Chondrocyte (in vitro differentiated cells): ENCODE results near the gene RERE. TPM values are rescaled to one million over a fixed set of nuclear protein-coding genes. Genes with fewer than 3 reads are reported as not detected.

Experiments used
- DNase-seq: peaks from one replicate; pipeline ENCODE4 v3.0.0; 2021; ENCODE audit warnings: mixed read lengths, low spot score
- H3K27ac Mint-ChIP-seq: one replicate; pipeline ENCODE4 v1.8.0; 2021; ENCODE audit warnings: mild to moderate bottlenecking, moderate library complexity, mixed read lengths; ENCODE audit not compliant: unreplicated experiment
- H3K27me3 Mint-ChIP-seq: 2 replicates; pipeline ENCODE4 v1.8.0; 2021; ENCODE audit warnings: low read depth, mixed read lengths
- H3K36me3 Mint-ChIP-seq: 2 replicates; pipeline ENCODE4 v1.8.0; 2021; ENCODE audit warnings: low read depth, mixed read lengths
- H3K4me1 Mint-ChIP-seq: 2 replicates; pipeline ENCODE4 v1.8.0; 2021; ENCODE audit warnings: low read depth, mild to moderate bottlenecking, mixed read lengths
- H3K4me3 Mint-ChIP-seq: one replicate; pipeline ENCODE4 v1.8.0; 2021; ENCODE audit warnings: mild to moderate bottlenecking, moderate library complexity, mixed read lengths; ENCODE audit not compliant: unreplicated experiment
- H3K9me3 Mint-ChIP-seq: 2 replicates; pipeline ENCODE4 v1.8.0; 2021; ENCODE audit warnings: low read depth, mixed read lengths
- total RNA-seq: library from RNA; stranded (reverse); gene quantifications from 3 replicates; pipeline ENCODE4 v1.2.1, GENCODE V29; 2021
- TF ChIP-seq, protein P1 (sequence below): fragments of 200-600 bp; sonication (generic); IDR thresholded peaks from 2 replicates; pipeline ENCODE4 v1.5.0; 2021; ENCODE audit warnings: antibody characterized with exemption, mild to moderate bottlenecking, moderate library complexity

RERE gene
- total RNA-seq, 1 donor from 2014 or later = 64.9 TPM

DNA sequence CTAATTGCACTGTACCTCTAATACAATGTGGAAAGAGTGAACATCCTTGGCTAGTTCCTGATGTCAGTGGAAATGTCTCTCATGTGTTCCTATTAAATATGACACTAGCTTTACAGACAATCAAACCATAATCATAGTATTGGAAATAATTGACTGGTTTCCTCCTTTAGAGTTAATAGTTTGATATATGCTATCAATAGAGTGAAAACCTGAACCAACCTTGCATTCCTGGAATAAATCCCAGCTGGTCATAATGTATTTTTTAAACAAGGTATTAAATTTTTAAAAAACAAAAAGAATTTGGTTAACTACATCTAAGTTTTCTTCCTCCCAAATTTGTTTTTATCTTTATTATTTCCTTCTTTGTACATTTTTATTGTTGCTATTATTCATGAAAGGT, 273.5 kb downstream of the RERE start:
- TF ChIP-seq, protein P1, sequence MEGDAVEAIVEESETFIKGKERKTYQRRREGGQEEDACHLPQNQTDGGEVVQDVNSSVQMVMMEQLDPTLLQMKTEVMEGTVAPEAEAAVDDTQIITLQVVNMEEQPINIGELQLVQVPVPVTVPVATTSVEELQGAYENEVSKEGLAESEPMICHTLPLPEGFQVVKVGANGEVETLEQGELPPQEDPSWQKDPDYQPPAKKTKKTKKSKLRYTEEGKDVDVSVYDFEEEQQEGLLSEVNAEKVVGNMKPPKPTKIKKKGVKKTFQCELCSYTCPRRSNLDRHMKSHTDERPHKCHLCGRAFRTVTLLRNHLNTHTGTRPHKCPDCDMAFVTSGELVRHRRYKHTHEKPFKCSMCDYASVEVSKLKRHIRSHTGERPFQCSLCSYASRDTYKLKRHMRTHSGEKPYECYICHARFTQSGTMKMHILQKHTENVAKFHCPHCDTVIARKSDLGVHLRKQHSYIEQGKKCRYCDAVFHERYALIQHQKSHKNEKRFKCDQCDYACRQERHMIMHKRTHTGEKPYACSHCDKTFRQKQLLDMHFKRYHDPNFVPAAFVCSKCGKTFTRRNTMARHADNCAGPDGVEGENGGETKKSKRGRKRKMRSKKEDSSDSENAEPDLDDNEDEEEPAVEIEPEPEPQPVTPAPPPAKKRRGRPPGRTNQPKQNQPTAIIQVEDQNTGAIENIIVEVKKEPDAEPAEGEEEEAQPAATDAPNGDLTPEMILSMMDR = no peak
- H3K27ac Mint-ChIP-seq = no peak overlapping the region
- DNase-seq = no peak

DNA sequence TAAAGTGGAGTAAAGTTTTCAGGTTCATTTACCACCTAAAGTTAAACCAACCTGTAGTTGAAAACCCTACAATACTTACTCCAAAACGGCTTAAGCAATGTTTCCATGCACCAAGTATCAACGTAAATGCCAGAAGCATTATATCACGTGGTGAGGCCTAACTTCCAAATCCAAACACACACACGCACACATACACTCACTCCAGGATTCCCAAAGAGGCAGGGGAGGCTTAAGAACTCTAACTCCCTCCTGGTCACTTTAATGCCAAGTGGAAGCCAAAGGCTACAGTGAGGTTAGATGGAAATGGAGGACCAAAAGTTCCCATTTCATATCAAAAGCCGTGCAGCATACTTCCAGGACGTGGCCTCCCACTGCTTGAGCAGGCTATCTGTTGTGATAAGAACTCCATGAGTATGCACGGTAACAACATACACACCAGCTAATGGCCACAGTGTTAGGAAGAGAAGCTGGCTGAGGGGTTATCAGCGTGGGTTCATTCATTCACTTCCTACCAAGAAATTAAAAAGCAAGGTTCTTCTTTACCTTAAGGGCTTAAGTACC, 275.4 kb downstream of the RERE start:
- Mint-ChIP-seq H3K27ac (no peak overlapping the region), H3K36me3 (peaks cover 7% of the 10 kb centered on the region), H3K27me3 (no peaks in the 10 kb centered on the region), H3K9me3 (peaks cover 7% of the 10 kb centered on the region), H3K4me3 (no peak overlapping the region), H3K4me1 (peaks cover 13% of the 10 kb centered on the region)
- no peak for DNase-seq
- TF ChIP-seq, protein P1 = no peak

More for the DNA sequence above, 273.5 kb downstream of the RERE start:
- peaks cover 13% of the 10 kb centered on the region for H3K4me1 Mint-ChIP-seq
- no peaks in the 10 kb centered on the region for H3K27me3 Mint-ChIP-seq
- peaks cover 7% of the 10 kb centered on the region for H3K9me3 Mint-ChIP-seq
- H3K4me3 Mint-ChIP-seq = no peak overlapping the region
- peaks cover 7% of the 10 kb centered on the region for H3K36me3 Mint-ChIP-seq

DNA sequence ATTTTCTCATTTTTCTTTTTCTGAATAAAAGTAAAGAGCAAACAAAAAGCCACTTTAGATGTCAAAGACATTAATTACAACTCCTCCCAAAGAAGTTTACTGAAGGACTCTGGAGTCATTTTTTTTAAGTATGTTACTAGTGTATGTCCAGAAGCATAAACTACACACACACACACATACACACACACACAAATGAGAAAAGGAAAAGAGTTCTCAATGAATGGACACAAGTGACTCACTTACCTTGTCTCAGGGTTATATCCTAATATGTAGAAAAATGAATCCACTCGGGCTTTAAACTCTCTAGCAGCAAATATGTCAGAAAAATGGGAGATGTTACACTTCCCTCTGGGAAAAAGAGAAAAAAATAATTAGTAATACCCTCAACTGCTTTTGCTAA, 276.5 kb downstream of the RERE start:
- H3K27ac Mint-ChIP-seq = peak overlapping the region; percentile 86
- H3K4me1 Mint-ChIP-seq = peaks cover 13% of the 10 kb centered on the region
- peaks cover 7% of the 10 kb centered on the region for H3K36me3 Mint-ChIP-seq
- H3K4me3 Mint-ChIP-seq = no peak overlapping the region
- H3K27me3 Mint-ChIP-seq = no peaks in the 10 kb centered on the region
- DNase-seq = no peak
- TF ChIP-seq, protein P1 = no peak
- peaks cover 7% of the 10 kb centered on the region for H3K9me3 Mint-ChIP-seq

DNA sequence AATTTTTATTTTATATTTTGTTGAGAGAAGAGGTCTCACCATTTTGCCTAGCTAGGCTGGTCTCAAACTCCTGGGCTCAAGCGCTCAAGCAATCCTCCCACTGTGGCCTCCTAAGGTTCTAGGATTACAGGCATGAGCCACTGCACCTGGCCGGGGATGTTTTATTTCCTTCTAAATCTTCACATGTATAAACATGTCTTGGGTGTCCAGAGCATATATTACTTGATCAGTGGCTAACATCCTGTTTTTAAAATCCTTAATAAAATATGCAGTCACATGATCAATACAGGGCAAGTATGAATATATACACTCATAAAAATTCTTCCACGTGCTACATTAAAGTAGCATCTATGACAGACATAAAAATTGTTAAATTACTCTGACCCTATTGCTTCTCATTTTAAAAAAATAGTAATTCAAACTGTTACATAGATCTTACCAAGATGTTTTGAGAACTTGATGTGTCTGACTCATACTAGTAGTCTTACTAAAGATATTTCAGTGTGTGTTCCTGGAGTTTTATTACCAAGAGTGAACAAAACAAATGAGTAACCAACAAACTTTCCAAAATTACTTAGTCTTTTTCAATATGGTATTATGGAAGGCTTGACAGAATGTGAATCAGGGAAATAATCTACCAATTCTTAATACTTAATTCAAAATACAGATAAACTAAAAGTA, 277.0 kb downstream of the RERE start:
- peaks cover 7% of the 10 kb centered on the region for H3K36me3 Mint-ChIP-seq
- H3K4me1 Mint-ChIP-seq = peaks cover 13% of the 10 kb centered on the region
- H3K4me3 Mint-ChIP-seq = no peak overlapping the region
- peak overlapping the region; percentile 86 for H3K27ac Mint-ChIP-seq
- peaks cover 7% of the 10 kb centered on the region for H3K9me3 Mint-ChIP-seq
- TF ChIP-seq, protein P1 = no peak
- DNase-seq = no peak
- H3K27me3 Mint-ChIP-seq = no peaks in the 10 kb centered on the region

DNA sequence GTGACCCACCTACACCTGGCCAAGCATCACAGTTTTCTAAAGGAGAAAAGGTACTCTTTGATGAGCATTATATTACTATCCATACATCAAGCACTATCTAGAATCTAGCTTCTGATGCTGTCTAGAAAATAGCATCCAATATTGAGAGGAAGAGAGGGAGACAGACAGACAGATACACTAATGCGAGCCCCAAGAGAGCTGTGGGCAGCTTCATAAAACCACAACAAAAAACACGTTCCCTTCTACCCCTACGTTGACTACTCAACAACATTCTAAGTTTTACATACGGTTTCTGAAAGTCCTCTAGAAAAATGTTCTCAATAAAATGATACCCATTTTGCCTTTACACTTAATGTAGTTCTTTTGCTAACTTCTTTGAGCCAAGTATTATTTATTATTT, 277.8 kb downstream of the RERE start:
- Mint-ChIP-seq H3K4me1 (peaks cover 13% of the 10 kb centered on the region), H3K36me3 (peaks cover 5% of the 10 kb centered on the region), H3K9me3 (peaks cover 6% of the 10 kb centered on the region), H3K4me3 (no peak overlapping the region), H3K27ac (peak overlapping the region; percentile 36), H3K27me3 (no peaks in the 10 kb centered on the region)
- TF ChIP-seq, protein P1 = no peak
- no peak for DNase-seq
